GM12878 (cell line): ENCODE measurements around the gene ABHD12B. TPM values are rescaled to one million over a fixed set of nuclear protein-coding genes. Genes with fewer than 3 reads are reported as not detected.
"Not testable (repeated sequence)": the region's sequence is repeated elsewhere in the genome, so short reads cannot be mapped to it uniquely, and the experiment has no call there.

Experiments used
- ATAC-seq: fragments of 200-7000 bp; cut with Tn5 transposase; 3 replicates; pipeline ENCODE4 v1.9.1; 2020; ENCODE audit warnings: mild to moderate bottlenecking, moderate library complexity
- BruUV-seq: library from RNA; stranded (reverse); fragments of 400-500 nt; replicated peaks from 2 replicates; lab custom pipeline; 2021; lab: Mats Ljungman, UMichigan
- CTCF ChIA-PET: fragments of 300-600 bp; sonication (Branson Sonifier 250); formaldehyde crosslinking; extraction: SDS; loops from one replicate; lab custom pipeline; 2021; ENCODE audit warnings: inconsistent platforms; lab: Yijun Ruan, JAX
- POLR2A ChIA-PET: fragments of 350-600 bp; formaldehyde crosslinking; extraction: SDS; loops from one replicate; lab custom pipeline; 2021; ENCODE audit warnings: inconsistent platforms; lab: Charles Lee
- RAD21 ChIA-PET: fragments of 300-600 bp; sonication (Branson Sonifier 250); formaldehyde crosslinking; loops from one replicate; lab custom pipeline; 2023; ENCODE audit warnings: antibody characterized with exemption; ENCODE audit not compliant: unreplicated experiment; lab: Charles Lee
- SMC1A ChIA-PET: fragments of 300-600 bp; sonication (Branson Sonifier 250); formaldehyde crosslinking; loops from one replicate; lab custom pipeline; 2023; ENCODE audit not compliant: unreplicated experiment, uncharacterized antibody; lab: Charles Lee
- DNase-seq: peaks from one replicate; pipeline ENCODE4 v3.0.0-alpha.2; 2011; ENCODE audit warnings: low read depth, low spot score
- FAIRE-seq: peaks from 3 replicates; lab custom pipeline; 2011; peaks lifted over from hg19 to GRCh38; lab: Jason Lieb, UNC
- H2AFZ ChIP-seq: 2 replicates; pipeline ENCODE4 v1.6.0; 2011; ENCODE audit warnings: low read depth, low read length, control low read depth; ENCODE audit not compliant: control insufficient read depth
- H3K27ac ChIP-seq: 2 replicates; pipeline ENCODE4 v1.5.1; 2011; ENCODE audit warnings: control low read depth; ENCODE audit not compliant: control insufficient read depth, insufficient read depth
- H3K27me3 ChIP-seq, 2 experiments: replicated peaks in 1 of 2; 2 replicates each; pipeline versions ENCODE4 v1.6.0 to v1.6.1; 2011; ENCODE audit warnings: low read length in 1 of 2; ENCODE audit not compliant: control insufficient read depth in 2 of 2, insufficient read depth in 2 of 2
- H3K36me3 ChIP-seq, 2 experiments: 2 replicates each; pipeline ENCODE4 v1.5.1; 2011; ENCODE audit warnings: low read length in 1 of 2; ENCODE audit not compliant: control insufficient read depth in 2 of 2, insufficient read depth in 2 of 2
- H3K4me1 ChIP-seq: 2 replicates; pipeline ENCODE4 v1.6.1; 2011; ENCODE audit warnings: mild to moderate bottlenecking, low read length, moderate library complexity, mixed read lengths; ENCODE audit not compliant: control insufficient read depth, insufficient read depth
- H3K4me2 ChIP-seq: 2 replicates; pipeline ENCODE4 v1.6.0; 2011; ENCODE audit warnings: control low read depth; ENCODE audit not compliant: control insufficient read depth, insufficient read depth
- H3K4me3 ChIP-seq: fragments of 200-600 bp; sonication (generic); 2 replicates; pipeline ENCODE4 v1.5.1; 2016
- H3K79me2 ChIP-seq: 2 replicates; pipeline ENCODE4 v1.6.0; 2011; ENCODE audit warnings: low read length; ENCODE audit not compliant: control insufficient read depth, insufficient read depth
- H3K9ac ChIP-seq: 2 replicates; pipeline ENCODE4 v1.8.0; 2011; ENCODE audit warnings: low read length, control low read depth, mixed read lengths; ENCODE audit not compliant: control insufficient read depth, insufficient read depth
- H3K9me3 ChIP-seq: replicated peaks from 3 replicates; pipeline ENCODE4 v1.5.1; 2011; ENCODE audit warnings: mild to moderate bottlenecking, low read length; ENCODE audit not compliant: control insufficient read depth, insufficient read depth
- H4K20me1 ChIP-seq: 2 replicates; pipeline ENCODE4 v1.6.0; 2011; ENCODE audit not compliant: control insufficient read depth, insufficient read depth
- ETV6 ChIP-seq, 2 experiments: fragments of 450-650 bp in 1 of 2; IDR thresholded peaks in 1 of 2; conservative IDR thresholded peaks in 1 of 2; 2 replicates each; pipeline ENCODE4 v1.6.1; 2014; ENCODE audit warnings: antibody characterized with exemption in 1 of 2, borderline replicate concordance in 1 of 2, low read depth in 1 of 2, mild to moderate bottlenecking in 1 of 2, moderate library complexity in 1 of 2
- MAX ChIP-seq: IDR thresholded peaks from 2 replicates; pipeline ENCODE4 v1.6.1; 2012; ENCODE audit warnings: low read depth, low read length, improper control_type of control experiment
- NFYA ChIP-seq: IDR thresholded peaks from 2 replicates; pipeline ENCODE4 v1.6.1; 2011; ENCODE audit warnings: low read depth, mild to moderate bottlenecking, low read length, improper control_type of control experiment, borderline replicate concordance
- WGBS: methylation state at CpG from one replicate; pipeline ENCODE4 v1.1.6; 2016; ENCODE audit warnings: low lambda C conversion rate; ENCODE audit not compliant: insufficient replicate concordance, insufficient coverage; ENCODE audit errors: missing lambda C conversion rate; 5-methylcytosine and 5-hydroxymethylcytosine counted together
- in situ Hi-C: fragments of 300-500 bp; cut with MboI; formaldehyde crosslinking; loops from 9 replicates; pipeline ENCODE4 v1.14.3; 2018; ENCODE audit warnings: mixed read lengths
- intact Hi-C: fragments of 100-400 bp; cut with micrococcal nuclease; formaldehyde crosslinking; loops from one replicate; pipeline ENCODE4 v1.14.2; 2022; ENCODE audit not compliant: unreplicated experiment
- polyA plus RNA-seq, 11 experiments: library from polyadenylated mRNA; depleted of rRNA in 4 of 11; unstranded in 6 of 11; stranded (reverse) in 5 of 11; fragments of >200 nt; fragmentation: Nextera tagmentation in 4 of 11; fragmentation: Illumina TruSeq in 1 of 11; extraction: Ambion mirVana in 4 of 11; extraction: Trizol in 1 of 11; gene quantifications; 1 replicate in 1 of 11; 2 replicates in 10 of 11; pipeline versions ENCODE4 v1.2.1 to v1.2.3, GENCODE V29; 2011 to 2016; ENCODE audit warnings: inconsistent platforms in 2 of 11, missing spikeins in 2 of 11, low read depth in 1 of 11
- total RNA-seq, 4 experiments: library from RNA; depleted of rRNA in 3 of 4; stranded (reverse); fragments of >200 nt in 3 of 4; fragmentation: Illumina TruSeq in 1 of 4; extraction: Trizol in 1 of 4; gene quantifications; 2 replicates each; pipeline versions ENCODE4 v1.2.1 to v1.2.3, GENCODE V29; 2013 to 2021

The ABHD12B gene
- total and polyA plus RNA-seq, 10 of the 15 experiments (the other 5 are each of a cell fraction or from before 2014, with no cell fraction given): not detected

DNA sequence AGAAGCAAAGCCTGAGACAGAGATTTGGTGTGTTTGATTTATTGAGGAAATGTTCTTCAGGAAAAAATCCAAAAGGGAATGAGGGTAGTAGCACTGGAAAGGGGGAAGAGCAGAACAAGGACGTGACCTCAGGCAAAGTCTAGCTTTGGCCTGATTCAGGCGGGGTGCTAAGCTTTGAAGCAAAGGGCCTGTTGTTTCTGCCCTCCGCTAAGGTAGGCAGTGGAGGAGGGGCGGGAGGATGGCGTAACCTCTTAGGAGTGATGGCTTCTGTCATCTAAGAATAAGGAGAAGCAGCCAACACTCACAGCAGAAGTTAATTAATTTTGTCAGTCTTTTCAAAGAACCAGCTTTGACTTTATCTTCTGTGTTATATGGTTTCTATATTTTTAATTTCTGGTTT, 20.4 kb downstream of the ABHD12B start:
- H3K4me1 ChIP-seq: no peaks in the 10 kb centered on the region
- WGBS: 47% methylated on average over 5 of the region's 5 CpGs
- BruUV-seq: no TSS peak
- ATAC-seq (no peak), FAIRE-seq (no peak), DNase-seq (no peak)
- in situ Hi-C loops (no loop called here), intact Hi-C loops (no loop called here)
- H4K20me1 ChIP-seq: no peaks in the 10 kb centered on the region
- TF ChIP-seq ETV6 (conservative IDR thresholded peaks at IDR 0.05 in 1 of 2, IDR thresholded peaks at IDR 0.05 in 1 of 2; ENCODE audit: borderline replicate concordance in 1 of 2, low read depth in 1 of 2) (no peak), NFYA (no peak), MAX (no peak)
- no peaks in the 10 kb centered on the region for H3K9me3 ChIP-seq
- H3K79me2 ChIP-seq: no peaks in the 10 kb centered on the region
- no peaks in the 10 kb centered on the region for H3K27me3 ChIP-seq
- ChIA-PET RAD21 (no interaction called here), SMC1A (no interaction called here), POLR2A (no interaction called here), CTCF (no interaction called here)
- no peak overlapping the region for H3K4me3 ChIP-seq
- no peak overlapping the region for H2AFZ ChIP-seq
- H3K9ac ChIP-seq: no peak overlapping the region
- no peak overlapping the region for H3K4me2 ChIP-seq
- H3K27ac ChIP-seq: no peak overlapping the region
- H3K36me3 ChIP-seq: no peaks in the 10 kb centered on the region

DNA sequence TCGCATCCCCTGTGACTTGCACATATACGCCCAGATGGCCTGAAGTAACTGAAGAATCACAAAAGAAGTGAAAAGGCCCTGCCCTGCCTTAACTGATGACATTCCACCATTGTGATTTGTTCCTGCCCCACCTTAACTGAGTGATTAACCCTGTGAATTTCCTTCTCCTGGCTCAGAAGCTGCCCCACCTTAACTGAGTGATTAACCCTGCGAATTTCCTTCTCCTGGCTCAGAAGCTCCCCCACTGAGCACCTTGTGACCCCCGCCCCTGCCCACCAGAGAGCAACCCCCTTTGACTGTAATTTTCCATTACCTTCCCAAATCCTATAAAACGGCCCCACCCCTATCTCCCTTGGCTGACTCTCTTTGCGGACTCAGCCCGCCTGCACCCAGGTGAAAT, 24.6 kb downstream of the ABHD12B start:
- FAIRE-seq, ATAC-seq: not testable (repeated sequence)

DNA sequence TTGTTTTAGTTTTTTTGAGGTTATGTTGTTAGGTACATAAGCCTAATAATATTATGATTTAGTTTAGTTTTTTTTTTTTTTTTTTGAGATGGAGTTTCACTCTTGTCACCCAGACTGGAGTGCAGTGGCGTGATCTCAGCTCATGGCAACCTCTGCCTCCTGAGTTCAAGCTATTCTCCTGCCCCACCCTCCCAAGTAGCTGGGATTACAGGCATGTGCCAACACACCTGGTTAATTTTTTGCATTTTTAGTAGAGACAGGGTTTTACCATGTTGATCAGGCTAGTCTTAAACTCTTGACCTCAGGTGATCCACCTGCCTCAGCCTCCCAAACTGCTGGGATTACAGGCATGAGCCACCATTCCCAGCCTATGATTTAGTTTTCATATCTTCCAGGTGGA, 25.2 kb downstream of the ABHD12B start:
- CTCF ChIA-PET, H3K27ac ChIP-seq, H3K79me2 ChIP-seq, intact Hi-C loops, H3K4me2 ChIP-seq, ATAC-seq, H2AFZ ChIP-seq, DNase-seq, H3K4me3 ChIP-seq, H3K36me3 ChIP-seq, H3K9ac ChIP-seq, H3K4me1 ChIP-seq, H3K9me3 ChIP-seq, FAIRE-seq, H3K27me3 ChIP-seq, in situ Hi-C loops, BruUV-seq, H4K20me1 ChIP-seq: not testable (repeated sequence)
- 0% methylated on average over 1 of the region's 1 CpG for WGBS
- ChIA-PET POLR2A (interaction anchor here (0.7 kb wide), 1 partner anchor 27 kb away, joined by 8 read pairs; no protein-coding TSS in a partner anchor), RAD21 (interaction anchor here (0.7 kb wide), 1 partner anchor 317 kb away, joined by 3 read pairs; no protein-coding TSS in a partner anchor), SMC1A (interaction anchor here (1.2 kb wide), 1 partner anchor 192 kb away, joined by 3 read pairs; no protein-coding TSS in a partner anchor)

More for the DNA sequence above, 24.6 kb downstream of the ABHD12B start:
- H3K27ac ChIP-seq, H3K9ac ChIP-seq, H3K9me3 ChIP-seq, POLR2A ChIA-PET, H2AFZ ChIP-seq, RAD21 ChIA-PET, DNase-seq, H3K4me2 ChIP-seq, BruUV-seq, H3K36me3 ChIP-seq, H3K27me3 ChIP-seq, CTCF ChIA-PET, H4K20me1 ChIP-seq, H3K4me1 ChIP-seq, H3K79me2 ChIP-seq, H3K4me3 ChIP-seq, intact Hi-C loops, in situ Hi-C loops: not testable (repeated sequence)
- SMC1A ChIA-PET: interaction anchor here (1.2 kb wide), 1 partner anchor 192 kb away, joined by 3 read pairs; no protein-coding TSS in a partner anchor
- WGBS: 45% methylated on average over 5 of the region's 7 CpGs
